ENCODE data around the gene SPATA9.

GRCh38 chr5:95697781-95698681 is 15.2 kb upstream of the SPATA9 start:
- TF ChIP-seq EZH2phosphoT487 (IDR thresholded peaks at IDR 0.05; ENCODE audit: borderline replicate concordance, low read length), result no peak
- no peak for TF ChIP-seq CTCF (IDR thresholded peaks at IDR 0.05; ENCODE audit: low read depth, low read length, poor library complexity, severe bottlenecking)
